Measurements from ENCODE around the gene DKKL1.

DKKL1 gene

DNA sequence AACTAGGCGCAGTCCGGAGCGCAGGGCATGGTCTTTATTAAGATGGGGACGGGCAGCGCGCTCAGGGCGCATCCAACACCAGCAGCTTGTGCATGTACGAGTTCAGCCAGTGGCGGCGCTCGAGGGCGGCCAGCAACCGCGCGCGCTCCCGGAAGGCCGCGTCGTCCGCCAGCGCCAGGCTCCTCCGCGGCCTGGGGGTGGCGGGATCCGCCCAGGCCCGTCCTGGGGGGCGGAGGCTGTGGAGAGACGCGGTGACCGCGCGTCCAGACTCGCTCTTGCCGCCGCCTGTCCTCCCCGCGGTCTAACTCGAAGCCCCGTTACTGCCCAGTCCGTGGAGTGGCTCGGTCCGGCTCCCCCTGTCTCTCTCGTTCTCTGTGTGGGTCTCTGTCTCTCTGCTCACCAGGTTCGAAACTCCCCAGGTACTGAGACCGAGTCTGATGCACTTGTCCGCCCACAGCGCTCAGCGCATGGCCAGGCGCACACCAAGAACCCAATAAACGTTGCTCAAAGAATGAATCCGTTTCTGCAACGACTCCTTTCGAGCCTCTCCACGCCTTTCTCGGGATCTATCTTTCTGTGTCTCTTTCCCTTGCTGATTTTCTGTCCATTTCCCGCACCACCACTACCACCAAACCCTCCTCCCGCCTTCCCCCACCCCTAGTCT lies 58.9 kb downstream of the DKKL1 start:
- DNase-seq: peak; percentile 49 to 82 (median 66)

GRCh38 chr19:49423071-49423984 lies 59.7 kb downstream of the DKKL1 start, which contains the start of gene PTH2:
TSS of gene PTH2 (minus strand) at chr19:49423441. CDS start at chr19:49423339, 102 bp downstream.
- no peak for DNase-seq

DNA sequence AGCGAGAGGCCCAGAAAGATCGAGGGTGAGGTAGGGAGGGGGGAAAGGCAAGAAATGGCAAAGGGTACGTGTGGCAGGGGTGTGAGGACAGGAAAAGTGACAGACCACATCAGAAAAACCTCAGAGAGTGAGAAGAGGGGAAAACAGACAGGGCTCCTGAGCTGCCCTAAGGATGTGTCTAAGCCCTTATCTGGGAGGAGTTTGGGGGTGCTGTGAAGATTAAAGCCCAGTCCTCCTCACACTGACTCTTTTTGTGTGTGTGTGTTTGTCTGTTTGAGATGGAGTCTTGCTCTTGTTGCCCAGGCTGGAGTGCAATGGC lies 60.3 kb downstream of the DKKL1 start:
- no peak for DNase-seq

Data from suppressor macrophage treated with lipopolysaccharide for 1 hour (primary cell).